ENCODE results near the gene SPC25. TPM values are rescaled to one million over a fixed set of nuclear protein-coding genes. Genes with fewer than 3 reads are reported as not detected.

The SPC25 gene
- total RNA-seq, 1 experiment from 2014 or later, result 20.7 TPM

GRCh38 chr2:168821992-168822391, 68.2 kb downstream of the SPC25 start:
- H2AFZ ChIP-seq, result no peak overlapping the region
- ChIA-PET POLR2A (ENCODE audit: unreplicated experiment) (no interaction called here), CTCF (no interaction called here)
- H3K4me1 ChIP-seq (replicated peaks; ENCODE audit: insufficient read depth), result no peaks in the 10 kb centered on the region
- BruUV-seq (replicated peaks), result no TSS peak
- no peaks in the 10 kb centered on the region for H3K79me2 ChIP-seq (ENCODE audit: low read depth)
- H3K4me3 ChIP-seq, result no peak overlapping the region
- intact Hi-C loops (cut with micrococcal nuclease; ENCODE audit: unreplicated experiment), result no loop called here
- H3K27ac ChIP-seq, result no peak overlapping the region
- TF ChIP-seq CTCF (conservative IDR thresholded peaks at IDR 0.05), result no peak
- TF ChIP-seq EZH2 (IDR thresholded peaks at IDR 0.05; ENCODE audit: low read depth), result no peak
- DNase-seq, result no peak
- H3K27me3 ChIP-seq (ENCODE audit: insufficient read depth, low read depth), result no peaks in the 10 kb centered on the region
- no peaks in the 10 kb centered on the region for H3K9me3 ChIP-seq (ENCODE audit: insufficient read depth, low read depth)
- no peak overlapping the region for H3K4me2 ChIP-seq
- H4K20me1 ChIP-seq (ENCODE audit: insufficient read depth), result no peaks in the 10 kb centered on the region
- H3F3A ChIP-seq (ENCODE audit: insufficient read depth, low read depth), result no peaks in the 10 kb centered on the region
- H3K9me2 ChIP-seq (ENCODE audit: insufficient read depth), result no peaks in the 10 kb centered on the region
- H3K36me3 ChIP-seq (ENCODE audit: low read depth), result no peaks in the 10 kb centered on the region

- intact Hi-C loops (cut with micrococcal nuclease; ENCODE audit: unreplicated experiment), result no loop called here
- no peaks in the 10 kb centered on the region for H3K36me3 ChIP-seq (ENCODE audit: low read depth)
- H2AFZ ChIP-seq, result no peak overlapping the region
- H3K79me2 ChIP-seq (ENCODE audit: low read depth), result no peaks in the 10 kb centered on the region
- no peaks in the 10 kb centered on the region for H3K4me1 ChIP-seq (replicated peaks; ENCODE audit: insufficient read depth)
- ChIA-PET CTCF (no interaction called here), POLR2A (ENCODE audit: unreplicated experiment) (no interaction called here)
- H3K9me2 ChIP-seq (ENCODE audit: insufficient read depth), result no peaks in the 10 kb centered on the region
- no TSS peak for BruUV-seq (replicated peaks)
- TF ChIP-seq EZH2 (IDR thresholded peaks at IDR 0.05; ENCODE audit: low read depth) (no peak), CTCF (conservative IDR thresholded peaks at IDR 0.05) (no peak)
- H4K20me1 ChIP-seq (ENCODE audit: insufficient read depth), result no peaks in the 10 kb centered on the region
- H3K4me3 ChIP-seq, result no peak overlapping the region
- no peaks in the 10 kb centered on the region for H3F3A ChIP-seq (ENCODE audit: insufficient read depth, low read depth)
- H3K9me3 ChIP-seq (ENCODE audit: insufficient read depth, low read depth), result no peaks in the 10 kb centered on the region
- DNase-seq, result no peak
- H3K27ac ChIP-seq, result no peak overlapping the region
- H3K4me2 ChIP-seq, result no peak overlapping the region
- H3K27me3 ChIP-seq (ENCODE audit: insufficient read depth, low read depth), result no peaks in the 10 kb centered on the region
These were observed 68.7 kb downstream of the SPC25 start for GRCh38 chr2:168821577-168821976.

Other genes starting within 250 kb of the SPC25 start
- gene NOSTRIN, start 87.8 kb downstream of the SPC25 start, total RNA-seq (2021), result 0.48 and 0.68 TPM in 2 replicates
- not detected in 2 replicates for gene G6PC2, start 10.9 kb upstream of the SPC25 start, total RNA-seq (2021)
- gene ABCB11, start 140.9 kb upstream of the SPC25 start, total RNA-seq (2021), result not detected in 2 replicates
- not detected in 2 replicates for gene DHRS9, start 179.1 kb upstream of the SPC25 start, total RNA-seq (2021)

All from PC-9 (cell line).